M059J (cell line): ENCODE data around the gene STRIP1. TPM values are rescaled to one million over a fixed set of nuclear protein-coding genes. Genes with fewer than 3 reads are reported as not detected.

Source experiments
- DNase-seq: peaks from one replicate; pipeline ENCODE4 v3.0.0-alpha.2; 2012; ENCODE audit warnings: low read depth
- total RNA-seq: library from RNA; depleted of rRNA; stranded (reverse); fragments of >200 nt; shearing (Covaris generic); gene quantifications from 2 replicates; pipeline ENCODE4 v1.2.3, GENCODE V29; 2014; rRNA removed

Gene STRIP1
- 28.6 and 30.3 TPM in 2 replicates for total RNA-seq

- DNase-seq = peak; percentile 98
Measured at GRCh38 chr1:110034451-110035235, at the start of gene STRIP1. Gene STRIP1, plus strand, starts transcription at chr1:110034624. Its CDS starts 14 bp downstream, at chr1:110034638.

- DNase-seq = no peak
Measured at GRCh38 chr1:109985247-109986053, 49.0 kb upstream of the STRIP1 start.

GRCh38 chr1:109986054-109986444 is 48.4 kb upstream of the STRIP1 start:
- no peak for DNase-seq

GRCh38 chr1:109988349-109988914 is 46.0 kb upstream of the STRIP1 start:
- DNase-seq = no peak

GRCh38 chr1:109989506-109990301 is 44.7 kb upstream of the STRIP1 start:
- no peak for DNase-seq

- no peak for DNase-seq
Measured at GRCh38 chr1:109990302-109990653, 44.1 kb upstream of the STRIP1 start.

- no peak for DNase-seq
Measured at GRCh38 chr1:109991400-109991925, 43.0 kb upstream of the STRIP1 start.

- DNase-seq = peak; percentile 51
Measured at GRCh38 chr1:109993885-109994284, 40.5 kb upstream of the STRIP1 start.

- no peak for DNase-seq
Measured at GRCh38 chr1:109994654-109995053, 39.8 kb upstream of the STRIP1 start.

- DNase-seq = no peak
Measured at GRCh38 chr1:109995536-109995935, 38.9 kb upstream of the STRIP1 start.

GRCh38 chr1:109996476-109996875 is 37.9 kb upstream of the STRIP1 start:
- DNase-seq = peak; percentile 89

- DNase-seq = no peak
Measured at GRCh38 chr1:109997204-109997866, 37.1 kb upstream of the STRIP1 start.

- no peak for DNase-seq
Measured at GRCh38 chr1:109997867-109998229, 36.6 kb upstream of the STRIP1 start.

GRCh38 chr1:110002695-110003094 is 31.7 kb upstream of the STRIP1 start:
- DNase-seq = no peak

GRCh38 chr1:110003747-110004428 is 30.5 kb upstream of the STRIP1 start:
- peak; percentile 99 for DNase-seq

GRCh38 chr1:110004583-110004982 is 29.8 kb upstream of the STRIP1 start:
- DNase-seq = no peak

GRCh38 chr1:110005971-110006370 is 28.5 kb upstream of the STRIP1 start:
- DNase-seq = no peak

GRCh38 chr1:110006516-110006915 is 27.9 kb upstream of the STRIP1 start:
- no peak for DNase-seq

GRCh38 chr1:110007046-110007830 is 27.2 kb upstream of the STRIP1 start:
- DNase-seq = no peak
